Measurements from ENCODE around the gene CLOCK.

The CLOCK gene

DNA sequence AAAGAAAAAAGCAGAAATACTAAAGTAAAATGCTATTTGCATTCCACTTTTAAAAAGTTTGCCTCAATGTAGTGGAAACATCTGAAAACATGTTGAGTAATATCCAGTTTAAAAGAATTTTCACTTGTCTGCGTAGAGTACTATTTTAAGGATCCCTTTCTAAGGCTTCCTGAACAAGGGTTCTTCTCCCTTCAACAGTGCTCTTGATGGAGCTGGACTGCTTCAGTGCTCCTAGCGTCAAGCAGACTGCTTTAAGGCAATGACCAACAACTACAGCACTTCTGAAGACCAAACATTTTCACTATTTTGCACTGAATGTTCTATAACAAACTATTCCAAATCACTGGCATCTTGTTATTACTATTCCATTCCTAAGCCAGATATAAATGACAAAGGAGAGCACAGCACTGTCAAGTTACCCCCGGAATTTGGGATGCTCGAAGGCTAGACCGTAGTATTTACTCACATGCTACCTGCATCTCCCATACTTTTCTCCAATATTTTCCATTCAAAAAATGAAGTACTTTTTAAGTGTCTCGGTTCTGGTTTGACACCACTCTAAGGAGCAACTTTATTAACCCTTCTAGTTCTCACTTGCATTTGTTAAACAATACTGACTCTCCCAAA, 114.9 kb downstream of the CLOCK start:
- Histone ChIP-seq H3K9ac (ENCODE audit: insufficient read length, low read depth) (no peak overlapping the region), H3K36me3 (ENCODE audit: insufficient read depth, insufficient read length, low read length) (peaks cover 68% of the 10 kb centered on the region), H3K9me3 (ENCODE audit: insufficient read depth, low read length) (no peaks in the 10 kb centered on the region), H3K4me1 (ENCODE audit: insufficient read depth, insufficient read length) (no peaks in the 10 kb centered on the region), H3K27me3 (ENCODE audit: insufficient read depth, insufficient read length) (no peaks in the 10 kb centered on the region), H3K4me3 (ENCODE audit: insufficient read length, low read depth) (no peak overlapping the region)
- no peak for TF ChIP-seq YY1 (IDR thresholded peaks at IDR 0.05; ENCODE audit: insufficient read depth, insufficient read length)
- no peak for TF ChIP-seq ZNF274 (IDR thresholded peaks at IDR 0.05; ENCODE audit: low read depth, low read length)
- TF ChIP-seq SUZ12 (IDR thresholded peaks at IDR 0.05; ENCODE audit: extremely low read depth, insufficient read depth, insufficient read length) = no peak
- DNase-seq (ENCODE audit: low read depth, low spot score) = no peak

DNA sequence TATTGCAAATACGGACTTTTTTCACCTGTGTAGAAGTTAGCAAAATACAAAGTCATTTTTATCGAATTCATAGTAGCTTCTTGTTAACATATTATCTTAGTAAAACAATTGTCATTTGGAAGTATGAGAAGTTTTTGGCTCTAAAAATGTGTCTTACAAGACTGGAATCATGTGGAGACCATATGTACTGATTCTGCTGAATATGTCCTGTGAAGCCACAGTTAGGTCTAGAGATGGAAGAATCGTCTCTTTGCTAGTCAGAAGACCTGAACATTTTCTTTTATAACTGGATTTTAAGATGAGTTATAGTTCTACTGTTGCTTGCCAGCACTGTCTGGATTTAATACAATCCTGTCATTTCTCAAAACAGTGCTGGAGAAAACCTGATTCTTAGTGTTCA, 121.9 kb downstream of the CLOCK start:
- Histone ChIP-seq H3K9me3 (ENCODE audit: insufficient read depth, low read length) (no peaks in the 10 kb centered on the region), H3K9ac (ENCODE audit: insufficient read length, low read depth) (no peak overlapping the region), H3K4me3 (ENCODE audit: insufficient read length, low read depth) (no peak overlapping the region), H3K27me3 (ENCODE audit: insufficient read depth, insufficient read length) (no peaks in the 10 kb centered on the region), H3K4me1 (ENCODE audit: insufficient read depth, insufficient read length) (no peaks in the 10 kb centered on the region), H3K36me3 (ENCODE audit: insufficient read depth, insufficient read length, low read length) (peaks cover 89% of the 10 kb centered on the region)
- no peak for DNase-seq (ENCODE audit: low read depth, low spot score)
- TF ChIP-seq SUZ12 (IDR thresholded peaks at IDR 0.05; ENCODE audit: extremely low read depth, insufficient read depth, insufficient read length) (no peak), YY1 (IDR thresholded peaks at IDR 0.05; ENCODE audit: insufficient read depth, insufficient read length) (no peak), ZNF274 (IDR thresholded peaks at IDR 0.05; ENCODE audit: low read depth, low read length) (no peak)

DNA sequence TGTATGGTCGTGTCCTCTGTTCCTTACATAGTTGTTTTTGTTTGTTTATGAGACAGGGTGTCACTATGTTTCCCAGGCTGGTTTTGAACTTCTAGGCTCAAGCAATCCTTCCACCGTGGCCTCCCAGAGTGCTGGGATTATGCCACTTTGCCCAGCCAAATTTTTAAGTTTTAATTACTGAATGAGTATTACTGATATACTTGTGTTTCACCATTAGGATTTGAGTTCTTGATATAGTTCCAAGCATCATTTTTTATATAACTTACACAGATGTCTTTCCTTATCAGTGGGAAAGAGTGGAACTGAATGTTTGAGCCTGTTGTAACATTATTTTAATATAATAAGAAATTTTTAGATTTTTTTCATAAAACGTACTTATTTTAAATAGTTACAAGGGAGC, 130.5 kb downstream of the CLOCK start:
- Histone ChIP-seq H3K9ac (ENCODE audit: insufficient read length, low read depth) (no peak overlapping the region), H3K27me3 (ENCODE audit: insufficient read depth, insufficient read length) (no peaks in the 10 kb centered on the region), H3K4me3 (ENCODE audit: insufficient read length, low read depth) (no peak overlapping the region), H3K9me3 (ENCODE audit: insufficient read depth, low read length) (no peaks in the 10 kb centered on the region), H3K36me3 (ENCODE audit: insufficient read depth, insufficient read length, low read length) (peaks cover 84% of the 10 kb centered on the region), H3K4me1 (ENCODE audit: insufficient read depth, insufficient read length) (no peaks in the 10 kb centered on the region)
- no peak for TF ChIP-seq SUZ12 (IDR thresholded peaks at IDR 0.05; ENCODE audit: extremely low read depth, insufficient read depth, insufficient read length)
- no peak for TF ChIP-seq ZNF274 (IDR thresholded peaks at IDR 0.05; ENCODE audit: low read depth, low read length)
- no peak for TF ChIP-seq YY1 (IDR thresholded peaks at IDR 0.05; ENCODE audit: insufficient read depth, insufficient read length)
- DNase-seq (ENCODE audit: low read depth, low spot score) = no peak

DNA sequence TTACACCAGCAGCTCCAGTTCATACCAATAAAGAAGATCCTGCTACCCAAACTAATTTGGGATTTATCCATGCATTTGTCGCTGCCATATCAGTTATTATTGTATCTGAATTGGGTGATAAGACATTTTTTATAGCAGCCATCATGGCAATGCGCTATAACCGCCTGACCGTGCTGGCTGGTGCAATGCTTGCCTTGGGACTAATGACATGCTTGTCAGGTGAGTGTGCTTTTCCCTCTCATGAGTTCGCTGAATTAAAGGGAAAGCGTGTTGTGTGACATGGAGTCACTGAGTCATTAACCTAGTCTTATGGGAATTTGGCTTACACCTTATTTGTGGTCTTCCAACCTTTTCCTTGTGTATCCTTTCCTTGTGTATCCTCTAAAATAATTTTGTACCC, 135.1 kb downstream of the CLOCK start:
- Histone ChIP-seq H3K36me3 (ENCODE audit: insufficient read depth, insufficient read length, low read length) (peaks cover 73% of the 10 kb centered on the region), H3K9me3 (ENCODE audit: insufficient read depth, low read length) (no peaks in the 10 kb centered on the region), H3K9ac (ENCODE audit: insufficient read length, low read depth) (no peak overlapping the region), H3K4me3 (ENCODE audit: insufficient read length, low read depth) (no peak overlapping the region), H3K4me1 (ENCODE audit: insufficient read depth, insufficient read length) (no peaks in the 10 kb centered on the region), H3K27me3 (ENCODE audit: insufficient read depth, insufficient read length) (no peaks in the 10 kb centered on the region)
- no peak for DNase-seq (ENCODE audit: low read depth, low spot score)
- TF ChIP-seq ZNF274 (IDR thresholded peaks at IDR 0.05; ENCODE audit: low read depth, low read length) (no peak), SUZ12 (IDR thresholded peaks at IDR 0.05; ENCODE audit: extremely low read depth, insufficient read depth, insufficient read length) (no peak), YY1 (IDR thresholded peaks at IDR 0.05; ENCODE audit: insufficient read depth, insufficient read length) (no peak)

DNA sequence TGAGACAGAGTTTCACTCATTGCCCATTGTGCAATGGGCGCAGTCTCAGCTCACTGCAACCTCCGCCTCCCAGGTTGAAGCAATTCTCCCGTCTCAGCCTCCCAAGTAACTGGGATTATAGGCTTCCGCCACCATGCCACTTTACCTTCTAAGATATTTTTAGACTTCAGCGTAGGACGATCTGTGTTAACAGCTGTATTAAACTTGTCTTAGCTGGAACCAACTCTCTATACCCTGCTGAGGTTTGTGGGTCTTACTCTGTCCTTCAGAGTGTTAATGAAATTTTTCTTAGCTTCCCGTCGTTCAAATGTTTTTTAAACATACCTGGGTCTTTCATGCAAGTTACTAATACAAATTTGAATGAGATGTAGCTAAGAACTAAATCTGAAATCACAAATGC, 136.3 kb downstream of the CLOCK start:
- Histone ChIP-seq H3K36me3 (ENCODE audit: insufficient read depth, insufficient read length, low read length) (peaks cover 73% of the 10 kb centered on the region), H3K4me3 (ENCODE audit: insufficient read length, low read depth) (no peak overlapping the region), H3K9ac (ENCODE audit: insufficient read length, low read depth) (no peak overlapping the region), H3K9me3 (ENCODE audit: insufficient read depth, low read length) (no peaks in the 10 kb centered on the region), H3K27me3 (ENCODE audit: insufficient read depth, insufficient read length) (no peaks in the 10 kb centered on the region), H3K4me1 (ENCODE audit: insufficient read depth, insufficient read length) (no peaks in the 10 kb centered on the region)
- TF ChIP-seq SUZ12 (IDR thresholded peaks at IDR 0.05; ENCODE audit: extremely low read depth, insufficient read depth, insufficient read length) = no peak
- TF ChIP-seq YY1 (IDR thresholded peaks at IDR 0.05; ENCODE audit: insufficient read depth, insufficient read length) = no peak
- no peak for TF ChIP-seq ZNF274 (IDR thresholded peaks at IDR 0.05; ENCODE audit: low read depth, low read length)
- DNase-seq (ENCODE audit: low read depth, low spot score) = no peak

DNA sequence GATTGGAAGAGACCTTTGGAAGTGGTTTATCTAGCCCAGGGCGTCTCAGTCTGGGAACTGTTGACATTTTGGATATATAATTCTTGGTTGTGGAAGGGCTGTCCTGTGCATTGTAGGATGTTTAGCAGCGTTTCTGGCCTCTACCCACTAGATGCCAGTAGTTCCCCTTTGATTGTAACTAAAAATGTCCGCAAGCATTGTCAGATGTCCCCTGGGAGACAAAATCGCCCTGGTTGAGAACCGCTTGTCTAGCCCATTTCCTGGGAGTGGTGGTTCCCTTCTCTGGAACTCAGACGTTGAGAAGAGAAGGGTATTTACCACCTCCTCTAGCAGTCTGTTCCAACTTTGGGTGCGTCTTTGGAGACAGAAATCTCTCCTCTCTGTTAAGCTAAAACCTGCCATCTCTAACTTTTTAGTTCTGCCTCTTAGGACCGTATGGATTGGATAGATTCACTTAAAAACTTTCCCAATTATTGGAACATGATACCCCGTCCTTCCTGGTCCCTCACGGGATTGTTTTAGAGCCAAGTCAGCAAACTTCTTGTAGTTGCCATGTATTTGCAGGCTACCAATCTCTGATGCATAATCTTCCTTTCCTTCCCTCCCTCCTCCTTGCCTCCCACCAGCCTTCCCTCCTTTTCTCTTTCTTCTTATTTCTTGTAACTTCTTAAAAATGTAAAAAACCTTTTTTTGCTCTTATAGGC, 137.1 kb downstream of the CLOCK start:
- peaks cover 73% of the 10 kb centered on the region for H3K36me3 ChIP-seq (ENCODE audit: insufficient read depth, insufficient read length, low read length)
- H3K9me3 ChIP-seq (ENCODE audit: insufficient read depth, low read length) = no peaks in the 10 kb centered on the region
- H3K27me3 ChIP-seq (ENCODE audit: insufficient read depth, insufficient read length) = no peaks in the 10 kb centered on the region
- no peak overlapping the region for H3K9ac ChIP-seq (ENCODE audit: insufficient read length, low read depth)
- H3K4me1 ChIP-seq (ENCODE audit: insufficient read depth, insufficient read length) = no peaks in the 10 kb centered on the region
- no peak overlapping the region for H3K4me3 ChIP-seq (ENCODE audit: insufficient read length, low read depth)
- no peak for DNase-seq (ENCODE audit: low read depth, low spot score)
- TF ChIP-seq SUZ12 (IDR thresholded peaks at IDR 0.05; ENCODE audit: extremely low read depth, insufficient read depth, insufficient read length) (no peak), YY1 (IDR thresholded peaks at IDR 0.05; ENCODE audit: insufficient read depth, insufficient read length) (no peak), ZNF274 (IDR thresholded peaks at IDR 0.05; ENCODE audit: low read depth, low read length) (no peak)

DNA sequence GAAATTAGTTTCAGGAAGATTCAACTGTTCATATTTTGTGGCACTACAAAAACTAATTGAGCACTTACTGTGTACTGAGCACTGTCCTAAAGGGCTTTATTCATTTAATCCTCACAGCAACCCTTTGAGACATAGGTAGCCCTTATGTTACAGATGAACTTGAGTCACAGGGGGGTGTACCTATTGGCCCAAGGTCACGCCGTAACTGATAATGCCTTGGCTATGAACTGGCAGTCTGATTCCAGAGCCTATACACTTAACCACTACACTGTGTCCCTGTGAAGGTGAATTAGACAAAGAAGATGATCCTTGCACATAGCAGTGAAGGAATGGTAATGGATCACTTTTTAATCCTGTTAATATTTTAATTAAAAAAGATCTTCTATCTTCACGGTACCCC, 138.9 kb downstream of the CLOCK start:
- Histone ChIP-seq H3K36me3 (ENCODE audit: insufficient read depth, insufficient read length, low read length) (peaks cover 73% of the 10 kb centered on the region), H3K4me1 (ENCODE audit: insufficient read depth, insufficient read length) (no peaks in the 10 kb centered on the region)
- no peak for TF ChIP-seq YY1 (IDR thresholded peaks at IDR 0.05; ENCODE audit: insufficient read depth, insufficient read length)
- no peak for TF ChIP-seq ZNF274 (IDR thresholded peaks at IDR 0.05; ENCODE audit: low read depth, low read length)

More for the DNA sequence above, 138.9 kb downstream of the CLOCK start:
- Histone ChIP-seq H3K9ac (ENCODE audit: insufficient read length, low read depth) (no peak overlapping the region), H3K4me3 (ENCODE audit: insufficient read length, low read depth) (no peak overlapping the region), H3K27me3 (ENCODE audit: insufficient read depth, insufficient read length) (no peaks in the 10 kb centered on the region), H3K9me3 (ENCODE audit: insufficient read depth, low read length) (no peaks in the 10 kb centered on the region)
- no peak for DNase-seq (ENCODE audit: low read depth, low spot score)
